HG03095 (cell line): ENCODE measurements around the gene ERAP2.

Experiments
- ATAC-seq: cut with Tn5 transposase; IDR thresholded peaks from one replicate; pipeline ENCODE4 v1.9.1; 2021; ENCODE audit warnings: moderate library complexity; ENCODE audit not compliant: unreplicated experiment

Gene ERAP2

DNA sequence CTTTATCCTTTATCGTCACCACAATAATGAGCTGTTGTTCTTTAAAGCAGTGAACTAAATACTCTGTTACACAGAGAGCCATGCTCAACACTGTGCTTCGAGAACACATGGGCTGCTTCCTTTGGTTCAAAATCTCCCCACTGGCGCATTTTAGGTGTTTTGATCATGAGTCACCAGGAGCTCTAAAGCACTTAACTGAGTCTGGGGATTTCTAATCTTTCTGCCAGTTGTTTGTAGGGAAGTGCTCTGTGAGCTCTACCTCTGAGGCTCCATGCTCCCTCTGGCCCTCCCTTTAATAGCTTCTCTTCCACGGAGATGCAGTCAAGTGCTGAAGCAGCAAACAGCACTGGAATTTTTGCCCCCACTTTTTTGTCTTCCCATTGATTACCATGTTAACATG is 17.0 kb downstream of the ERAP2 start:
- ATAC-seq, result no peak

DNA sequence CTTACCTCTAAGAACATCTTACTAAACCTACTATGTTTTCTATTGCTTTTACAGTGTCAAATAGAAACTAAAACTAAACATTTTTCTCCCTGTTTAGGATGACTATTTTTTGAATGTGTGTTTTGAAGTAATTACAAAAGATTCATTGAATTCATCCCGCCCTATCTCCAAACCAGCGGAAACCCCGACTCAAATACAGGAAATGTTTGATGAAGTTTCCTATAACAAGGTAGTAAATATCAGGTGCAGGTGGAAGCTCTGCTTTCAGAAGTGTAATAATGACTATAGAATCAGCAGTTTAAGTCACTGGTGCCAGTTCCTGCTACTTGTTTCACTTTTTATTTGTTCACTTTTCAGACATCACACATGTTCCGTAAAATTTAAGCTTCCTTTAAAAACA is 20.0 kb downstream of the ERAP2 start:
- ATAC-seq, result no peak

DNA sequence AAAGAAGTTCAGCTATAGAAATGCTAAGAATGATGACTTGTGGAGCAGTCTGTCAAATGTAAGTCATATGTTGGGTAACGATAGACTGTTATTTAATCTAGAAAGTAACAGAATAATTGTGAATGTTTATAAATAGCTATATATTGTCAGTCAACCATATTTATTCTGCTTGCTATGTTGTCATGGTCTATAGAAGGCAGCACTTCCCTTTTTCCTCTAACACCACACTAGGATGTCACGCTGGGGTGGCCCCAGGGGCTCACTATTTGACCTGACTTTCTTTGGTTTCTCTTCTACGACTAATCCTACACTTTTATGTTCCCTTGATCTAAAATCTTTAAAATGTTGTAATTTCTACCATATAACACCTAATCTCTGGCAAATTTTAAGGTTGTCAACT is 20.5 kb downstream of the ERAP2 start:
- peak; percentile 88 for ATAC-seq

DNA sequence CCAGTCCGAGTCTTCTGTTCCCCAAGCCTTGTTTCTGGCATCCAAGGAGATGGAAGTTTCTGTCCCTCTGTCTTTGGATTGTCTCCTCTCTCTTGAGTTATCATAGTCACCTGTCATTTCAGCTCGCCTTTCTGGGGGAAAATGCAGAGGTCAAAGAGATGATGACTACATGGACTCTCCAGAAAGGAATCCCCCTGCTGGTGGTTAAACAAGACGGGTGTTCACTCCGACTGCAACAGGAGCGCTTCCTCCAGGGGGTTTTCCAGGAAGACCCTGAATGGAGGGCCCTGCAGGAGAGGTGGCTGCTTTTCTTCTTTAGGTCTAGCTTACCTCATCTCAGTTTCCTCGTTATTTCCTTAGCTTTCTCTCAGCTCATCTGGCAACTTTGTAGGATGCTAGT is 25.1 kb downstream of the ERAP2 start:
- ATAC-seq, result no peak

DNA sequence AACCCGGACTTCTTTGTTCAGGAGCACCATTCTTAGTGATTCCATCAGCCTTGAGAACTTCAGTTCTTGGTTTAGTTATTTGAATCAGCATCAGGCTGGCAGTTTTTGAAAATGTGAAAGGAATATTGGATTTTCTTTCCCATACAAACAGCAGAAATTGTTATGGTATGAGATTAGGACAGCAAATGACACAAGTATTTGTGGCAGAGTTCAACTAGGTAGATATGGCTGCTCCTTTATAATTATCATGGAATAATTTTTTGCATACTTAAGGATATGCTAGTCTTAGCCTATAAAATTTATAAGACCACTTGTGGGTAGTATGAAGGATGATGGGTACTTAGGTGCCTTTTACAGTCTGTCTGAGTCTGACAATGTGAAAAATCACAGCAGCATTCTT is 25.5 kb downstream of the ERAP2 start:
- ATAC-seq, result no peak

DNA sequence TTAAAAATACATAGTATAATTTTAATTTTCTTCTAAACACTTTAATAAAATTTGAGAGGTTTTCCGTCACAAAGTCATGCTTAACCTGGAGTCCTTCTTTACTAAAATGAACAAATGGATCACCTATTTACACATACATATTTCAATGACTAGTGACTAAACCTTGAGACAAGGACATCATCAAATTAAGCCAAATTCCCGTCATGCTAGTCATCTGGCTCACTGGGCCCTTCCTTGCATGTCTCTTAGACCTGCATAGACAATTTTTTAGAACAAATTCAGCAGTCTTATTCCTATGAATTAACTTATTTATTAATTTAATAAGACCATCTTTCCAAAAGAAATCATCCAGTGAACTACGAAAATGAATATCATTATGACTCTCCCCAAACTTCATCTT is 26.6 kb downstream of the ERAP2 start:
- no peak for ATAC-seq

DNA sequence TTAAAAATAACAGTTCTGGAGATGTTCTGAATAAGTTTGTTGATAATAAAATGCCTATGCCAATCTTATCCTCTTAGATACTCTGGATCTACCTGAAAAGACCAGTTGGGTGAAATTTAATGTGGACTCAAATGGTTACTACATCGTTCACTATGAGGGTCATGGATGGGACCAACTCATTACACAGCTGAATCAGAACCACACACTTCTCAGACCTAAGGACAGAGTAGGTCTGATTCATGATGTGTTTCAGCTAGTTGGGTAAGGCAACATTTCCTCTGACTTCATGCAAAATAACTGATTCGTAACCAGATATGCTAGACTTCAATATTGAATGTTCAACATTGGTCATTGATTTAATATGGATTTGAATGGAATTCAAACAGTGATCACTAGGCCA is 27.0 kb downstream of the ERAP2 start:
- no peak for ATAC-seq

DNA sequence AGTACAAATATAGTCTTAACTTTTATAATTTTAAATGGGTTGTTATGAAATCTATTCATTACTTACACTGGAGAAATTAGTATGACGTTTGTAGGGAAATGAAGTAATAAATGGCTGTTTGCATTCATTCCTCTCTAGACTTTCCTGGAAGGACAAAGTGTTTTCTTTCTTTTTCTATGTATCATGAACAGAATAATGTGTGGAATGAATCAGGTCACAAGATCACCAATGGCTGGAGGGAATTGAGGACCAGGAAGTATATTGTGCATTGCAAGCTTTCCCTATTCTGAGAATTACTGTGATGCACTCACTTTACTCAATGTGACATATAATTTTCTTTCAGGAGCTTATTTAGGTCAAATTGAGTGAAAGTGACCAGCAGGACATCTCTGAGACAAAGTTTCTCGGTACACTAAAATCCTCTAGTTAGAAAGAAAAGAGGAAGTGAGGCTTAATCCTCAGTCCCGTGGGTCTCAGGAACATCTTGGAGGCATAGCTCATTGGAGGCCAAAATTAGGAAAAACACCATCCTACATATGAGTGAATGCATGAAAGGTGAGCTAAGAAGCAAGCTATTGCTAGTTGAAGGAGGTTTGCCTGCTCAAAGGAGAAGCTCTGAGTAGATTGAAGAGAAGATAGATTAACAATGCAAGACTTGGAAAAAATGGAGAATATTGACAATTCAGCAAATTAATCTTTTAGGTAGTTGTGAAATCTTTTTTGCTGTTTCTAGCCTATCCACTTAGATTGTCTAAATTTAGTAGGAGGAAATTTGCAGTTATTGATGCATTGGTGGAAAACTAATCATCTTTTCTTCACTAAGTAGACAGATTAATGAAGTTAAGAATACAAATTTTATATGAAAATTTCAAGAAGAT is 28.0 kb downstream of the ERAP2 start:
- no peak for ATAC-seq

DNA sequence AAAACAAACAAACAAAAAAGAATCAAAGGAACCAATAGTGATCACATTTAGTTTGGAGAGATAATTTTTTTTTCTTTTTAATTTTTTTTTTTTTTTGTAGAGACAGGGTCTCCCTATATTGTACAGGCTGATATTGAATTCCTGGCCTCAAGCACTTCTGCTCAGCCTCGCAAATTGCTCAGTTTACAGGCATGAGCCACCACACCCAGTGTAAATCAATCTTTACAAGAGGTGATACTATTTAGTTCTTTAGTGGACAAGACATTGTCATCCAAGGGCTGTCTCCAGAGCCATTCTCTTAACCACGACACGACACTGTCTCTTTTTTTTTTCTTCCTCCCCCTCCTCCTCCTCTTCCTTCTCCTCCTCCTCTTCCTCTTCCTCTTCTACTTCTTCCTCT is 29.6 kb downstream of the ERAP2 start:
- no peak for ATAC-seq

DNA sequence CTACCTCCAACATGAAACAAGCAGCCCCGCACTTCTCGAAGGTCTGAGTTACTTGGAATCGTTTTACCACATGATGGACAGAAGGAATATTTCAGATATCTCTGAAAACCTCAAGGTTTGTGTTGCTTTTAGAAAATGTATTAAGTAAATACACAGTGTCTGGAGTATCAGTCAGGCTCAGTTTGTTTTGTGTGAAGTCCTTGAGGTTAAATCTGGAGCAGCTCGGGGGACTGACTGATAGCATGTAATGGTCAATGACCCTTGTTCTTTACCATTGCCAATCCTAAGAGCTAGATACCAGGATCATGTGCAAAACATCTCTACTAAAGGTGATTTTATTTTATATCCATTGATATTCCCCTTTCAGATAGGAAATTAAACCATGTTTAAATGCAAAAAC is 32.7 kb downstream of the ERAP2 start:
- no peak for ATAC-seq

DNA sequence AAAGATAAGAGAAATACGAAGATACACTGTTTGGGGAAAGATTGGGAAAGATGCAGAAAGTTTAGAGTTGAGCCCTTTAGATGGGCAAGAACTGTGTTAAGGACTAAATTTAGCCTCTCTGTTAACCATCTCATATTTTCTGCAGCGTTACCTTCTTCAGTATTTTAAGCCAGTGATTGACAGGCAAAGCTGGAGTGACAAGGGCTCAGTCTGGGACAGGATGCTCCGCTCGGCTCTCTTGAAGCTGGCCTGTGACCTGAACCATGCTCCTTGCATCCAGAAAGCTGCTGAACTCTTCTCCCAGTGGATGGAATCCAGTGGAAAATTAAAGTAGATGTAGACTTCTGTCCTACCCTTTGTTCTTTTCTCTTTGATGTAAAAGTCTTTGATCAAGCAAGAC is 33.1 kb downstream of the ERAP2 start:
- no peak for ATAC-seq

DNA sequence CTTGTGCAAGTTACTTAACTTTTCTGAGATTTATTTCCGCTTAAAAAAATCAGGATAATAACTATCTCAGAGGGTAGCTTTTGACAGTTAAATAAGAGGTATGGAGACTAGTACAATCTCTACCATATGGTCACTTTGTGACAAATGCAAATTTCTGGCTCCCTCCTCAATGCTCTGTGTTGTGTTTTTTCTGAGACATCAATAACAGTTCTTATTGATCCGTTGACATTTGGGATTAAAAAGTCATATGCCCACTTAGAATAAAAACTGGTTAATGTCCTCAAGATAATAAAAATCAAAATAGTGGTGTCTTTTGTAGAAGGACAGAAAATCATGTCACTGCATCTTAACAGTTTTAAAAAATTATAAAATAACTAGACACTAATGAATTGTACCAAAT is 34.8 kb downstream of the ERAP2 start:
- no peak for ATAC-seq

DNA sequence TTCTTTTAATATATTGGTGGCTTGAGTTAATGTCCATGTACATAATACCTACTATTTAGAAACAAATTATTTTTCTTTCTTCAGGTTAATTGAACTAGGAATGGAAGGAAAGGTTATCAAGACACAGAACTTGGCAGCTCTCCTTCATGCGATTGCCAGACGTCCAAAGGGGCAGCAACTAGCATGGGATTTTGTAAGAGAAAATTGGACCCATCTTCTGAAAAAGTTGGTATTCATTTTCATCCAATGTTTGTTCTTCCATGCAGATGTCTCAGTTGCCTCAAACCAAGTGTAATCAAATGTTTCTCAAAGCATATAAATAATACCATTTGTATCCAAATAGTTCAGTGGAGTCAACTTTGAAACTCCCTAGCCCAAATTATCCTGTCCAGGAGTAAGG is 36.9 kb downstream of the ERAP2 start:
- ATAC-seq, result no peak

DNA sequence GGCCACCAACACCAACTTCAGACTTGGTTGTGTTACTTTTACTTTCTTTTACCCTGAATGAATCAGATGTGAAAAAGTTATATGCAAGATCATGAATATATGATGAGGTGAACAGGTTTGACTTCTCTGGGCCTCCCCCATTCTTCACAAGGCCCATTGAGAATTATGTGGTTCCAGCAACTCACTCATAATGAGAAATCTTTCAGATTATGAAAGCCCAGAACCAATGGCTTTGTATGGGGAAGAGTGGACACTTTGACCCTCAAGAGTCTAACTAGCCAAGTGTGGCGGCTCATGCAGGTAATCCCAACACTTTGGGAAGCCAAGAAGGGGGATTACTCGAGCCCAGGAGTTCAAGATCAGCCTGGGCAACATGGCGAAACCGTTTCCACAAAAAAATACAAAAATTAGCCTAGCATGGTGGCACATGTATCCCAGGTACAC is 43.5 kb downstream of the ERAP2 start:
- ATAC-seq, result peak; percentile 57

DNA sequence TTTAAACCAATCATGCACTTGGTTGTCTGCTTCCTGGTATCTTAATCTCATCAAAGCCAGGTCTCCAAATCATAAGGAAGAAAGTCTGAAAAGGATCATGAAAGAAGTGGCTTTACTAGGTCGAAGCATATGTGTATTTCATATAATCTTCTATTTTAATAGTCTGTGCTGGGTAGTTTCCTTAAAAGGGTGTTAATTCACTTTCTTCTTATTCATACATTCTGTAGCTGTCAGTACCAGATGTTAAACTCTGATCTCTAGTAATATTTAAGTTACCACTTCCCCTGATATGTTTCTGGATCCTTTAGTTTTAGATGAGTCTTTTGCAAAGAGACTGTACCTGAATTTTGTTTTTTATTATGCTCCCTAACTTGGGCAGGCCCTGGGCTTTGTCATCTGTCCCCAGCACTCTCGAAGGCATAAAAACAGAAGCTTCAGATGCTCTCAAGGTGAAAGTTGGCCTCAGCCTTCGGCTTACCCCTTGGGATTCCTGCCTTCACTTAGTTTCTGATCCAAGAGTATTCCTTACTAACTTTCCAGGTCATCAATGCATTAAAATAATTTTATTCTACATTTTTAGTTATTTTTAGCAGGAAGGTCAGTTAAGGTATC is 44.5 kb downstream of the ERAP2 start:
- ATAC-seq, result no peak

DNA sequence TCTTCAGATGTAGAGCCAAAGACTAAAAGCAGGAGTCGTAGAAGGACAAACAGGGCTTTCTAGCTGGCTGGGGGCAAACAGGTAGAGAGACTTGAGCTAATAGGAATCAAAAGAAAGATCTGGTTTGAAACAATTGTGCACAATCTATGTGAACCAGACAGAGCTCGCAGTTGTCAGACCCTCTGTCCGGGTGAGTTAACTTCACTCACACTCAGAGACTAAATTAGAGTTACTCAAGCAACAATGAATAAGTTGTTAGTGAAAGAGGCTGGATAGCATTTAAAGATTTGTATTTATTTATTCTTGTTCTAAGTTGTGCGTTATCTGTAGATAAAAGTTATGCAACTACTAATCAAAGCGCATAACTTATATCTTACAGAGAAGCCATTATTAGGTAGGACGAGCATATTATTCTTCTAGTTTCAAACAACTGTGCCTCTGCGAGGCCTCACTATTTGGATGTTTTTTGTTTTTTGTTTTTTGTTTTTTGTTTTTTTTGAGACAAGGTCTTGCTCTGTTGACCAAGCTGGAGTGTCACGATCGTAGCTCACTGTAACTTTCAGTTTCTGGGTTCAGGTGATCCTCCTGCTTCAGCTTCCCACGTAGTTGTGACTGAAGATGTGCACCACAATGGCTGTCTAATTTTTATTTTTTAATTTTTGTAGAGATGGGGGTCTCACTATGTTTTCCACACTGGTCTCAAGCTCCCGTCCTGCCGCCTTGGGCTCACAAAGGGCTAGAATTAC is 46.4 kb downstream of the ERAP2 start:
- ATAC-seq, result no peak

DNA sequence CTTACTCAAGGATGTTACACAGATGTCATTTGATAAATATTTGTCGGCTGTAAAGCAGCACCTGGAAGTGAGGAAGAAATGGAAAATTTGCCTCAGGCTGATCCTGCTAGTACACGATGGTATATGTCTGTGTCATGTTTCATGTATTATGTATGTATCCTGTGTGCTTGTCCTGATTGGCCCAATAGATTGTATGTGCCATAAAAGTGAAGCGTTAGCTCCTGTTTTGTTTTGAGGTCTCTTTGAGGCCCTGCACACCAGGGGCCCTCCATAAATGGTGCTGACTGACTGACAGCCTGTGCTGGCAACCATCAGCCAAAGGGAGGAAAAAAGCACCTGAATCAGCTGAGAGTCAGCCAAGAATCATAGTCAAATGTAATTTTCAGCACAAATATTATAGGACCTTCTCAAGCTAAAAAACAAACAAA is 47.7 kb downstream of the ERAP2 start:
- ATAC-seq, result no peak

DNA sequence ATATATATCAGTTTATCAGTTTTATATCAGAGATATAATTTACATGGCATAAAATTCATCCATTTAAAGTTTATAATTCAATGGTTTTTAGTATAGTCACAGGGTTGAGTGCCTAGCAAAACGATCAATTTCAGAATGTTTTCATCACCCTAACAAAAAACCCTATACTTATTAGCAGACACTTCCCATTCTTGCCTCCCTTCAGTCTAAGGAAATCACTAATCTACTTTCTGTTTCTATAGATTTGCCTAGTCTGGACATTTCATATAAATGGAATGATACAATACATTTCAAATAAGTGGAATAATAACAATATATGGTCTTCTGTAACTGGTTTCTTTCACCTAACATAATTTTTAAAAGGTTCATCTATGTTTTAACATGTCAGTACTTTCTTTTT is 50.0 kb downstream of the ERAP2 start:
- ATAC-seq, result no peak

DNA sequence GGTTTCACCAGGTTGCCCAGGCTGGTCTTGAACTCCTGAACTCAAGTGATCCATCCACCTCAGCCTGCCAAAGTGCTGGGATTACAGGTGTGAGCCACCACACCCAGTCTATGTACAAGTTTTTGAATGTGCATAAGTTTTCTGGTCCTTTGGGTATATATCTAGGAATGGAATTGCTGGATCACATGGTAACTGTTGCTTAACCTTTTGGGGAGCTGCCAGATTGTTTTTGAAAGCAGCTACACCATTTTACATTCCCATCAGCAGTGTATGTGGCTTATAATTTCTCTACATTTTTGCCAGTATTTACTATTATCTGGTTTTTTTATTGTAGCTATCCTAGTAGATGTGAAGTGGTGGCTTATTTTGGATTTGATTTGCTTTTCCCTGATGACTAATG is 50.7 kb downstream of the ERAP2 start:
- no peak for ATAC-seq

DNA sequence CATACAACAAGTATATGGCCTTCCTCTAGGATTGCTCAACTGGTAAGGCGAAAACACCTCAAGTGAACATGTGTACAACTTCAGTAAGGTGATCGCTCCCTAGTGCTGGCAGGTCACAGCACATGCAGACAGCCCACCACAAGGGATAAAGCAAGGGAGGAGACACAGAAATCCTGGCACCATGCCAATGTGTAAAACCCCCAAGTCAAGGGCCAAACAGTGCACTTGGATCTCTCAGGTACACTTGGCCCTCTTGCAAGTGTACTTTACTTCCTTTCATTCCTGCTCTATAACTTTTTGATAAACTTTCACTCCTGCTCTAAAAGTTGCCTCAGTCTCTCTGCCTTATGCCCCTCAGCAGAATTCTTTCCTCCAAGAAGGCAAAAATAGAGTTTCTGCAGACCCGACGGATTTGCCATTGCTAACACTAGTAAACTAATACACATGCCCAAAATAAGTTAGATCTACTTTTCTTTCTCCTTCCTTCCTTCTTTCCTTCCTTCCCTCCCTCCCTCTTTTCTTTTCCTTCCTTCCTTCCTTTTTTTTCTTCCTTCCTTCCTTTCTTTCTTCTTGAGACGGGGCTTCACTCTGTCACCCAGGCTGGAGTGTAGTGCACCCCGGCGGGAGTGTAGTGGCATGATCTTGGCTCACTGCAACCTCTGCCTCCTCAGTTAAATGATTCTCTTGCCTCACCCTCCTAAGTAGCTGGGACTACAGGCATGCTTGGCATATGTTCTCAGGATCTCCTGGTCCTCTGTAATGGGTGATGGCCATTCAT is 52.8 kb downstream of the ERAP2 start:
- no peak for ATAC-seq

DNA sequence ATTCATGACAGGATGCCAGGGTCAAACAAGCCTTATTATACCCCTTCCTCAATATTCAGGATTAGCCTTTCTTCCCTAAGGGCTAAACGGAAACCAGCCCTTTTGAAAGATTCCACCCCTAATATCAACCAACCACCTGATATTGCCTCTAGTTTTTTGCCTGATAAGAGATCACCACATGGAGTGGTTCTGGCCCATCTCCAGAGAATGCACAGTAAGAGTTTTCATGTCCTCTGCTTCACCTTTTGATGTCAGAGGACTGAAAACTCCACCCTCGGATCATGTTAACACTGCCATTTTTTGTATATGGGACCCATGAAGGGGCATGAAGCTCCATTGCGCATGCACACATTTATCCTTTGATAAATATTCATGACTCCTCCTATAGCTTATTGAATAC is 53.8 kb downstream of the ERAP2 start:
- no peak for ATAC-seq
